ENCODE data around the gene ACKR4. TPM values are rescaled to one million over a fixed set of nuclear protein-coding genes. Genes with fewer than 3 reads are reported as not detected.

The ACKR4 gene
- total RNA-seq, 1 donor from 2014 or later, result 8.0 TPM

GRCh38 chr3:132564070-132564465, 33.0 kb upstream of the ACKR4 start:
- ATAC-seq, result no peak
- H3K4me3 ChIP-seq, result no peak overlapping the region
- no peak for TF ChIP-seq CTCF (IDR thresholded peaks at IDR 0.05)
- no peaks in the 10 kb centered on the region for H3K27me3 ChIP-seq
- intact Hi-C loops (cut with DNase I), result no loop called here
- H3K4me1 ChIP-seq, result no peaks in the 10 kb centered on the region
- H3K27ac ChIP-seq, result no peak overlapping the region
- no peak for DNase-seq
- H3K9me3 ChIP-seq, result no peaks in the 10 kb centered on the region
- H3K36me3 ChIP-seq, result no peaks in the 10 kb centered on the region

GRCh38 chr3:132568422-132568821, 28.6 kb upstream of the ACKR4 start:
- H3K9me3 ChIP-seq, result no peaks in the 10 kb centered on the region
- DNase-seq (no peak), ATAC-seq (no peak)
- no peak for TF ChIP-seq CTCF (IDR thresholded peaks at IDR 0.05)
- H3K4me3 ChIP-seq, result no peak overlapping the region
- intact Hi-C loops (cut with DNase I), result no loop called here
- no peaks in the 10 kb centered on the region for H3K36me3 ChIP-seq
- H3K27ac ChIP-seq, result no peak overlapping the region
- H3K27me3 ChIP-seq, result no peaks in the 10 kb centered on the region
- H3K4me1 ChIP-seq, result no peaks in the 10 kb centered on the region

GRCh38 chr3:132569153-132569552, 27.9 kb upstream of the ACKR4 start:
- no peak for TF ChIP-seq CTCF (IDR thresholded peaks at IDR 0.05)
- Histone ChIP-seq H3K36me3 (no peaks in the 10 kb centered on the region), H3K27me3 (no peaks in the 10 kb centered on the region), H3K27ac (no peak overlapping the region), H3K9me3 (no peaks in the 10 kb centered on the region), H3K4me1 (no peaks in the 10 kb centered on the region), H3K4me3 (no peak overlapping the region)
- ATAC-seq (no peak), DNase-seq (no peak)
- intact Hi-C loops (cut with DNase I), result no loop called here

- ATAC-seq (no peak), DNase-seq (no peak)
- Histone ChIP-seq H3K4me1 (no peaks in the 10 kb centered on the region), H3K4me3 (no peak overlapping the region), H3K9me3 (no peaks in the 10 kb centered on the region), H3K27me3 (no peaks in the 10 kb centered on the region), H3K36me3 (peaks cover 2% of the 10 kb centered on the region), H3K27ac (no peak overlapping the region)
- intact Hi-C loops (cut with DNase I), result no loop called here
- TF ChIP-seq CTCF (IDR thresholded peaks at IDR 0.05), result no peak
These were observed 27.5 kb upstream of the ACKR4 start for GRCh38 chr3:132569580-132569979.

- intact Hi-C loops (cut with DNase I), result no loop called here
- no peak for TF ChIP-seq CTCF (IDR thresholded peaks at IDR 0.05)
These were observed 27.1 kb upstream of the ACKR4 start for GRCh38 chr3:132570016-132570415.

GRCh38 chr3:132573797-132574211, 23.3 kb upstream of the ACKR4 start:
- TF ChIP-seq CTCF (IDR thresholded peaks at IDR 0.05), result no peak
- intact Hi-C loops (cut with DNase I), result no loop called here
- H3K36me3 ChIP-seq, result peaks cover 28% of the 10 kb centered on the region
- DNase-seq, result no peak
- H3K27ac ChIP-seq, result no peak overlapping the region
- no peak overlapping the region for H3K4me3 ChIP-seq
- H3K27me3 ChIP-seq, result no peaks in the 10 kb centered on the region
- H3K4me1 ChIP-seq, result no peaks in the 10 kb centered on the region
- no peak for ATAC-seq
- no peaks in the 10 kb centered on the region for H3K9me3 ChIP-seq

More at GRCh38 chr3:132570016-132570415, 27.1 kb upstream of the ACKR4 start:
- Histone ChIP-seq H3K27me3 (no peaks in the 10 kb centered on the region), H3K27ac (no peak overlapping the region), H3K9me3 (no peaks in the 10 kb centered on the region), H3K36me3 (peaks cover 6% of the 10 kb centered on the region), H3K4me3 (no peak overlapping the region), H3K4me1 (no peaks in the 10 kb centered on the region)
- DNase-seq (no peak), ATAC-seq (no peak)
